NCI-H460 (cell line): Measurements from ENCODE around the gene DOCK1. TPM values are rescaled to one million over a fixed set of nuclear protein-coding genes. Genes with fewer than 3 reads are reported as not detected.

Experiments used
- DNase-seq: peaks from one replicate; pipeline ENCODE4 v3.0.0-alpha.2; 2016; ENCODE audit warnings: low read depth; ENCODE audit errors: extremely low read depth
- total RNA-seq: library from RNA; depleted of rRNA; stranded (reverse); fragments of >200 nt; shearing (Covaris generic); gene quantifications from 2 replicates; pipeline ENCODE4 v1.2.3, GENCODE V29; 2014

The DOCK1 gene
- total RNA-seq, 1 experiment from 2014 or later, result 32.3 TPM

- DNase-seq, result peak; percentile 60
Observed at GRCh38 chr10:127243490-127244272, 338.5 kb downstream of the DOCK1 start.

GRCh38 chr10:127245456-127245855 is 340.2 kb downstream of the DOCK1 start:
- no peak for DNase-seq

- no peak for DNase-seq
Observed at GRCh38 chr10:127250031-127250430, 344.8 kb downstream of the DOCK1 start.

- no peak for DNase-seq
Observed at GRCh38 chr10:127252818-127253217, 347.6 kb downstream of the DOCK1 start.

GRCh38 chr10:127254276-127254675 is 349.0 kb downstream of the DOCK1 start:
- no peak for DNase-seq

- DNase-seq, result no peak
Observed at GRCh38 chr10:127257395-127257794, 352.2 kb downstream of the DOCK1 start.

- DNase-seq, result no peak
Observed at GRCh38 chr10:127259347-127259746, 354.1 kb downstream of the DOCK1 start.

GRCh38 chr10:127262606-127263005 is 357.4 kb downstream of the DOCK1 start:
- DNase-seq, result no peak

- no peak for DNase-seq
Observed at GRCh38 chr10:127265288-127265687, 360.1 kb downstream of the DOCK1 start.

- DNase-seq, result no peak
Observed at GRCh38 chr10:127266431-127266830, 361.2 kb downstream of the DOCK1 start.

GRCh38 chr10:127267442-127267841 is 362.2 kb downstream of the DOCK1 start:
- DNase-seq, result no peak

GRCh38 chr10:127272076-127272475 is 366.8 kb downstream of the DOCK1 start:
- no peak for DNase-seq

- no peak for DNase-seq
Observed at GRCh38 chr10:127275272-127275671, 370.0 kb downstream of the DOCK1 start.

GRCh38 chr10:127275793-127276450 is 370.7 kb downstream of the DOCK1 start:
- DNase-seq, result no peak

- no peak for DNase-seq
Observed at GRCh38 chr10:127276794-127277462, 371.7 kb downstream of the DOCK1 start.

GRCh38 chr10:127278001-127278400 is 372.8 kb downstream of the DOCK1 start:
- DNase-seq, result no peak

GRCh38 chr10:127279334-127279774 is 374.1 kb downstream of the DOCK1 start:
- DNase-seq, result no peak

GRCh38 chr10:127280446-127280845 is 375.2 kb downstream of the DOCK1 start:
- DNase-seq, result no peak

- no peak for DNase-seq
Observed at GRCh38 chr10:127283017-127283416, 377.8 kb downstream of the DOCK1 start.

GRCh38 chr10:127283576-127283975 is 378.3 kb downstream of the DOCK1 start:
- no peak for DNase-seq

GRCh38 chr10:127290850-127291249 is 385.6 kb downstream of the DOCK1 start:
- no peak for DNase-seq

GRCh38 chr10:127291329-127291728 is 386.1 kb downstream of the DOCK1 start:
- no peak for DNase-seq
